ENCODE data around the gene CDON.
"Not testable (repeated sequence)": the region's sequence is repeated elsewhere in the genome, so short reads cannot be mapped to it uniquely, and the experiment has no call there.

The CDON gene

GRCh38 chr11:126039485-126040271 lies 23.0 kb downstream of the CDON start:
- DNase-seq, result no peak

GRCh38 chr11:126035718-126036117 lies 26.9 kb downstream of the CDON start:
- DNase-seq, result no peak

GRCh38 chr11:126034933-126035425 lies 27.7 kb downstream of the CDON start:
- DNase-seq, result peak in 1 of 2 experiments; percentile 39

- no peak for DNase-seq
Observed at GRCh38 chr11:126034039-126034932, 28.4 kb downstream of the CDON start.

GRCh38 chr11:126032375-126032774 lies 30.3 kb downstream of the CDON start:
- no peak for DNase-seq

GRCh38 chr11:126029805-126030204 lies 32.9 kb downstream of the CDON start:
- no peak for DNase-seq

- no peak for DNase-seq
Observed at GRCh38 chr11:126029237-126029636, 33.4 kb downstream of the CDON start.

- DNase-seq, result not testable (repeated sequence)
Observed at GRCh38 chr11:126028534-126028933, 34.1 kb downstream of the CDON start.

GRCh38 chr11:126026579-126026978 lies 36.1 kb downstream of the CDON start:
- DNase-seq, result no peak

GRCh38 chr11:126025822-126026221 lies 36.8 kb downstream of the CDON start:
- no peak for DNase-seq

- no peak for DNase-seq
Observed at GRCh38 chr11:126024123-126024522, 38.5 kb downstream of the CDON start.

- DNase-seq, result no peak
Observed at GRCh38 chr11:126012852-126013251, 49.8 kb downstream of the CDON start.

GRCh38 chr11:126011754-126012153 lies 50.9 kb downstream of the CDON start:
- DNase-seq, result peak; percentile 23 to 52

- DNase-seq, result peak; percentile 76 to 86
Observed at GRCh38 chr11:126011265-126011664, 51.4 kb downstream of the CDON start.

- DNase-seq, result no peak
Observed at GRCh38 chr11:126008956-126009355, 53.7 kb downstream of the CDON start.

GRCh38 chr11:126007238-126007637 lies 55.4 kb downstream of the CDON start:
- DNase-seq, result no peak

- DNase-seq, result no peak
Observed at GRCh38 chr11:126006068-126006467, 56.6 kb downstream of the CDON start.

GRCh38 chr11:126002181-126002580 lies 60.5 kb downstream of the CDON start:
- no peak for DNase-seq

- DNase-seq, result no peak
Observed at GRCh38 chr11:125999234-125999880, 63.3 kb downstream of the CDON start.

- no peak for DNase-seq
Observed at GRCh38 chr11:125998267-125998666, 64.4 kb downstream of the CDON start.

GRCh38 chr11:125995313-125995712 lies 67.4 kb downstream of the CDON start:
- DNase-seq, result no peak

- DNase-seq, result no peak
Observed at GRCh38 chr11:125994509-125994908, 68.2 kb downstream of the CDON start.

- DNase-seq, result no peak
Observed at GRCh38 chr11:125992893-125993292, 69.8 kb downstream of the CDON start.
